MG63 (cell line): ENCODE measurements around the gene NOTUM. TPM values are rescaled to one million over a fixed set of nuclear protein-coding genes. Genes with fewer than 3 reads are reported as not detected.

ENCODE experiments used
- DNase-seq: peaks from one replicate; pipeline ENCODE4 v3.0.0-alpha.2; 2020
- H3K27me3 ChIP-seq: fragments of 250-450 bp; sonication (Bioruptor Pico); 2 replicates; pipeline ENCODE4 v1.5.1; 2020; ENCODE audit warnings: mild to moderate bottlenecking, moderate library complexity
- H3K36me3 ChIP-seq: fragments of 250-450 bp; sonication (Bioruptor Pico); 2 replicates; pipeline ENCODE4 v1.5.1; 2020; ENCODE audit warnings: mild to moderate bottlenecking, moderate library complexity
- H3K4me3 ChIP-seq: fragments of 250-450 bp; sonication (Bioruptor Pico); 2 replicates; pipeline ENCODE4 v1.5.1; 2020; ENCODE audit warnings: mild to moderate bottlenecking, moderate library complexity
- H3K9me3 ChIP-seq: fragments of 250-450 bp; sonication (Bioruptor Pico); 2 replicates; pipeline ENCODE4 v1.5.1; 2020; ENCODE audit warnings: mild to moderate bottlenecking, moderate library complexity
- total RNA-seq: library from RNA; depleted of rRNA; stranded (reverse); fragments of >200 nt; shearing (Covaris generic); gene quantifications from 2 replicates; pipeline ENCODE4 v1.2.3, GENCODE V29; 2014; ENCODE audit warnings: low replicate concordance

NOTUM gene
- total RNA-seq, 1 experiment from 2014 or later = 0.66 TPM

DNA sequence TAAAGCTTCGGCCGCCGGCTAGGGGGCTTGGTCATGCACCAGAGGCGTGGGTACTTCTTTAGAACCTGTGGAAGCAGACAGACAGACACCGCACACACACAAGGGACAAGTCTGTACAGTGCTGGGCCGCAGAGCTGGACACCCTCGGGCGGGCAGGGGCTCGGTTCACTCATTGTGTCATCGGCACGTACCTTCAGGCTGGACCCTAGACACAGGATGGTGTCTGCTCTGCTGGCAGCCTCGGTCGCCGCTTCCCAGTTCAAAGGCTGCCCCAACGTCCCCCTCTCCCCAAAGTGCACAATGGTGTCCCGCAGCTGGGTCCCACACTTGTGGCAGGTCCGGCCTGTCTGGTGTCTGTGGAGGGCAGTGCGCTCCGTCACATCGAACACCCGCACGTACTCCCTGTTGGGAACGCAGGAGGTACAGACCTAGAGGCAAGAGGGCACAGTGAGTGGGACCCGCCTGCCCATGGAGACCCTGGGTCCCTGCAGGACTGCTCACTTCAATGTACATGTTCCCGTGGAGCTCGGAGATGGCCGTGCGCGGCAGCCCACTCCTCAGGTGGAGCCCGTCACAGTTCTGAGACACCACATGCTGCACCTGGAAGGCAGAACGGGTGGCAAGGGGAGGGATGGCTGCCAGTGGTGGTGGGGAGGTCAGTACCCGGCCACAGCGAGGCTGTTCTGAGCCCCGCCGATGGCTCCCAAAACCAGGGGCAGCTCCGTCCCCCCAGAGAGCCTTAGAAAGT, 46.7 kb downstream of the NOTUM start:
- Histone ChIP-seq H3K4me3 (no peak overlapping the region), H3K27me3 (no peaks in the 10 kb centered on the region)
- no peak for DNase-seq

DNA sequence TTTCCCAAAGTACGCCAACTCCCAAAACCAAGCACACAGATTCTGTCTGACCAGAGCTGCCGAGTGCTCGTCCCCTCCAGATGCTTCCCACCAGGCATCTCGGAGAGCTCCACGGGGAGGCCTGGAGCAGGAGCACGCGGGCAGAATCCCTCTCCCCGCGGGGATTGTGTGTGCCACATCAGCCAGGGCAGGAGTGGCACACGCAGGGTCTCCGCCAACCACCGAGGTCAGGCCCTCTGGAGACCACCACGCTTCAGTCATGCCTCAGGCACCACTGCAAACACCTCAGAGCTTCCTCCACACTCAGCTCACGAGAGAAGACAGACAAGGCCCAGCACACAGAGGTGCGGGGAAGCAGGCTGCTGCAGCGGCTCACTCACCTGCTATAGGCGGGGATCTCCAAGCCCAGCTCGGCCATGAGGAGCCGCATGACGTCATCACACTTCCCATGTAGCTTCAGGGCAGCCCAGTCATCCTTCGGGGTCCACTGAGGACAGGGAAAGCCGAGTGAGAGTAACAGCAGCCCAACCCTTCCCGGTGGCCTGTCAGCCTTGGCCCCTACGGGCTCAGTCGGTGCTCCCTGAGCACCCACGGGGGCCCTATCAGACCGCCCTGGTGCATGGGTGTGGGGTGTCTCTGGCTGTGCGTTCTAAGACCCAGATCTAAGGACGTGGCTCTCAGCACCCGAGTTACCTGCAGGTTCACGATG, 47.4 kb downstream of the NOTUM start:
- Histone ChIP-seq H3K9me3 (no peaks in the 10 kb centered on the region; the same call in 1 of the 2 replicates), H3K36me3 (peaks cover 48% of the 10 kb centered on the region), H3K4me3 (no peak overlapping the region), H3K27me3 (no peaks in the 10 kb centered on the region)
- DNase-seq = no peak

More for the DNA sequence above, 46.7 kb downstream of the NOTUM start:
- Histone ChIP-seq H3K9me3 (no peaks in the 10 kb centered on the region; the same call in 1 of the 2 replicates), H3K36me3 (peaks cover 51% of the 10 kb centered on the region)

DNA sequence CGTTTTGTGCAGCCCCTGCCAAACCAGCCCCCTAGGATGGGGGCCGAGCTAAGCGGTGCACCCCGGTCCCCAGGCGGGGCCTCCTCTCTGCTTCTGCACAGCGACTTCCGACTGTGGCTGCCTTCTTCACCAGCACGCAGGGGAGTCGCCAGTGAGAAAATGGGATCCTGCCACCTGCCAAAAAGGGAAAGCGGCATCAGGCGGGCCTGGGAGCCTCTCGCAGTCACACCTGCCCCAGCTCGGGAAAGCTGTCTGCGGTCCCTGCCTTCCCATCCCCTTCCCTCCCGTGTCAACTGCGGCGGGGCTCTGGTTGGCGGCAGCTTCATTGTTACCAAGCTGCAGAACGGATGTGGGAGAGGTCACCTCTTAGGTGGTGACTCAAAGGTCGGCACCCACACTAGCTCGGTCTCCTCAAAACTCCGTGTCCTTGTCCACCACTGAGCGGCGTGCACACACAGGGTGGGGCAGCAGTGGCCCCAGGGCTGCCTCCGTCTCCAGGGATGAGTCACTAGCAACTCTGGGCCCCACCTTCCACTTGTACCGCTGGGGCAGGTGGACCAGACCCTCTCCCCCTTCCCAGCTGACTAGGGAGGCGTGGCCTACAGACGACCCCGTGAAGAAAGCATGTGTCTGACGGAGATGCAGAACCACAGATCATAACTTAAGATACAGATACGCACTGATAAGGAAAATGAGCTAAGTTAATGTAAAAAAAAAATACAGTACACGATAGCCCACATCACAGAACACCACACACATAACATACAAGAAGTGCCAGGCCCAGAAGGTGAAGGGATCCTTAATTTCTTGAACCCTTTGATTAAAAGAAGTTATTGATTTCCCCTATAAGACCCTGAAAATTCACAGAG, 48.3 kb downstream of the NOTUM start:
- H3K36me3 ChIP-seq = peaks cover 44% of the 10 kb centered on the region
- H3K27me3 ChIP-seq = no peaks in the 10 kb centered on the region
- no peak overlapping the region for H3K4me3 ChIP-seq
- no peak for DNase-seq
- H3K9me3 ChIP-seq = no peaks in the 10 kb centered on the region; the same call in 1 of the 2 replicates

DNA sequence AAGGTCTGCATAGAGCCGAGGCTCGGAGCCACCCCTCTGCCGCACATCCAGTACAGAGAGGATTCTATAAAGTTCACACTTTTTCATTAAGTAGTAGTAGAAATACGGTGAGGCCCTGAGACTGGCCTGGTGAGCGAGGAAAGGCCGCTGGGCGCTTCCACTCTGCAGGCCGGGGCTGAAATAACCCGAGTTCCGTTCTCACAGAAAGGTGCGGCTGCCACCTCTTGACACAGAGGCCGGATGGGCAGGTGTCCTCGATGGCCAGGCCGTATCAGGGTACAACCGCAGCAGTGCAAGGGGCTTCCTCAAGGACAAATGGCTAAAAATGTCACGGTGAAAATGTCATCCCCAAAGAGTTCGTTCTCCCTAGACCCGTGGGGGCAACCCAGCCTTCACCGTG, 49.0 kb downstream of the NOTUM start:
- Histone ChIP-seq H3K9me3 (no peaks in the 10 kb centered on the region; the same call in 1 of the 2 replicates), H3K4me3 (no peak overlapping the region; the same call in 1 of the 2 replicates), H3K36me3 (peaks cover 44% of the 10 kb centered on the region), H3K27me3 (no peaks in the 10 kb centered on the region)
- DNase-seq = no peak

DNA sequence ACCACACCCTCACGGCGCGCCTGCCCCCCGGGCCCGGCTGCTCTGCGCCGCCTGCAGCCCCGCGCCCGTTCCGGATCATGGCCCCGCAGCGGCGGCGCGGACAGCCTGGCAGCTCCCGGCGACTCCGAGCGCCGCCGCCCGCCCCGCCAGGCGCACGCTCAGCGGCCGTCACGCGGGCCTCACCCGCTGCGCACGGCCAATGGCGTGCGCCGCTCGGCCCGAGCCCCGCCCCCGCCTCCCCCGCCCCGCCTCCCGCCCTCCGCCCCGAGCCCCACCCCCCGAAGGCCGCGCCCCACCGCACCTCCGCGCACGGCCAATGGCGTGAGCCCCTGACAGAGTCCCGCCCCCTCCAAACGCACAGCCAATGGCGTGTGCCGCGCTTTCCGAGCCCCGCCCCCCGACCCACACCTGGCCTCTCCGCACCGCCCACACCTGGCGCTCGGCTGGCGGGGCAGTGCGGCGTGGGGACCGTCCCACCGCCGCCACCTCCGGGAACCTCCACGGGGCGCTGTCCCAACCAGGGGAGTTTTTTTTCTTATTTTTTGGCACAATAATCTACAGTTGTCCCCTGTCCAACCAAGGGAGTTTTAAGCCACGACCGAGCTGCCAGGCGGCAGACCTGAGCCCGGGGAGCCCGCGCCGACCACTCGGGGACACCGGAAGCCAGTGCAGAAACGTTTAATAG, 49.6 kb downstream of the NOTUM start, which contains the start of gene PCYT2:
TSS of gene PCYT2 (minus strand) at position 123 of the 685 bp plus-strand sequence. CDS start at position 79, 44 bp downstream.
- H3K27me3 ChIP-seq = no peaks in the 10 kb centered on the region
- peaks cover 40% of the 10 kb centered on the region for H3K36me3 ChIP-seq
- H3K9me3 ChIP-seq = no peaks in the 10 kb centered on the region; the same call in 1 of the 2 replicates
- H3K4me3 ChIP-seq = peak within 1 kb of the TSS; percentile 64
- peak; percentile 86 for DNase-seq

DNA sequence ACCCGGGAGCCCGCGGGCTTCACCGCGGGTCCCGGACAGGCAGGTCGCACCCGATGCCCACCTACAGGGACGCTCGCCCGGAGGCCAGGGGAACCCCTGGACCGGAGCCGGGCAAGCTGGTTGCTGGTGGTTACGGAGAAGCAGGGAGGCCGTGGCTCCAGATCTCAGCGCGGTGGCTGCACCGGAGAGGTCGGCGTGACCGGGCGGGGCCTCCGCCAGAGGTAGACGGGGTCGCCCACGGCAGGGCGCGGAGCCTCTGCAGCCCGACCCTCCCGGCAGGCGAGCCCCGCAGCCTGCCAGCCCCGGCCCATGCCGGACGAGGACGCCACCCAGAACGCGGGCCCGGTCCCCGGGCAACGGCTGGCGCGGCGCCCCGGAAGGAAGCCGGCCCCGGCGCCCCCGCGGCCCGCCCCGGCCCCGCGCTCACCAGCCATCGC, 50.1 kb downstream of the NOTUM start:
- DNase-seq = no peak
- no peaks in the 10 kb centered on the region; the same call in 1 of the 2 replicates for H3K9me3 ChIP-seq
- H3K27me3 ChIP-seq = no peaks in the 10 kb centered on the region
- peak overlapping the region; percentile 64 for H3K4me3 ChIP-seq
- peaks cover 36% of the 10 kb centered on the region for H3K36me3 ChIP-seq

DNA sequence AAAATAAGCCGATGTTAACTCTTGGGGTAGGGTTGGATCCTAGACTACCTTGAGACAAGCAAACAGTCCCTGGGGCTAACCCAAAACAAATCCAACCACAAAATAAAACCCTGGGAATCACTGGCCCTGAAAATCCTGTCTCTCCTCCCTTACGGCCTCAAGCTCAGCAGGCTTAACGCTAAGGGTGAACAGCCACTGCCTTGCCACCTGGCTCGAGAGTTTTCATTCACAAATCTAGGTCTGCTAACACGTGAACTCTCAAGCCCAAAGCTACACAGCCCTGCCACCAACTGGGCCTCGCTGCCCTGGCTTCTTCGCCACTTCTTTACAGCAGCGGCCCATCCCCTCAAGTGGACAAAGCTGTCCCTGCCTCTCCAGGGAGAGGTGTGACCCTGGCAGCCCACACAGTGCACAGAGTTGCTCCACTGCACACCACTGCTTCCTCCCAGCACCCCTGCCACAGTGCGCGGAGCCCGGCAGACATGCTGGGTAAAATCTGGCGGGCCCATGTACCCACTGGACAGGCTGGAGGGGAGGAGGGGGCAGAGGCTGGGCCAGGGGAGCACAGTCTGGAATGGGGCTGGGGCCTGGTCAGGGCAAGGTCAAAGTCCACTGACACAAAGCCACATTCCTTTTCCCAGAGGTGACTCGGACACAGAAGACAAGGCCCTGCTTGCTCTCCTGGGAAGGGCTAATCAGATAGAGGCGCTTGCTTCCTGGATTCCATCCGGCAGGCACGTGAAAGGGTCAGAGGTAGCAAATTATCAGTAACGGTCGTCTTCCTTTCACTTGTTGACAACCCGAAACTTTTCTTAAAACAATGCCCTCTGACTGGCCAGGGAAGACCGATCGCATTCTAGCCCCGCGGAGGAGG, 50.8 kb downstream of the NOTUM start:
- H3K36me3 ChIP-seq = peaks cover 29% of the 10 kb centered on the region
- H3K9me3 ChIP-seq = no peaks in the 10 kb centered on the region; the same call in 1 of the 2 replicates
- H3K27me3 ChIP-seq = no peaks in the 10 kb centered on the region
- DNase-seq = no peak
- peak overlapping the region; percentile 64 for H3K4me3 ChIP-seq

DNA sequence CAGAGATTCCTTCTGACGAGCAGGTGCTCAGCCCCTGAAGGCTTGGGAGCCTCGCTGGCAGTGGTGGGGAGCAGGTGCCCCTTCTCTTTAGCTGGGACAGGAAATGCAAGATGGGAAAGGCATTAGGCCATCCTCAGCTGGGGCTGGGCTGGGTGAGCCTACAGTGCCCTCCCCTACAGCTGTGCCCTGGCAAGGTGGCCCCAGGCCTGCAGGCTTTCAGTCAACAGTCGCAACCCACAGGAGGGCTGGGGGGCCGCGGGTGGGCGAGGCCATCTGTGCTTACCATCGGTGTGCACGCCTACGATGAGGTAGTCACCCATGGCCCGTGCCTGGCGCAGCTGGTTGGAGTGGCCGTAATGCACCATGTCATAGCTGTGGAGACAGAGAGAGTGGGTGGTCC, 51.8 kb downstream of the NOTUM start:
- Histone ChIP-seq H3K4me3 (no peak overlapping the region), H3K27me3 (no peaks in the 10 kb centered on the region), H3K36me3 (peaks cover 21% of the 10 kb centered on the region), H3K9me3 (no peaks in the 10 kb centered on the region; the same call in 1 of the 2 replicates)
- no peak for DNase-seq

DNA sequence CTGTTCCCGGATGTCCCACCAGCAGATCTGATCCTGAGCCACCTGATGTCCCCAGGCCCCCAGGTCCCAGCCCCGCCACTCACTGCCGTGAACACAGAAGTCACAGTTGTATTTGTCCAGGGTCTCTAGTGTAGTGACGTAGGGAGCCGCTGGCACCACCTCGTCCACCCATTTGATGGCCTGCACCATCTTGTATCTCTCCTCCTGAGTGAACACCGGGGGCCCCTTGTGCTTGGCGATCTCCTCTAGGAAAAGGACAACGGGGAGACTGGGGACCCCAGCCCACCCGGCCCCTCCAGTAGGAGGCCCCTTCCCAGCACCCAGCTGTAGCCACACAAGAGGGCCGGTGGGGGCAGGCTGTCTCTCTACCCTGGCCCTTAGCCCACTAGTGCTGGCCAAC, 52.2 kb downstream of the NOTUM start:
- no peaks in the 10 kb centered on the region; the same call in 1 of the 2 replicates for H3K9me3 ChIP-seq
- H3K36me3 ChIP-seq = peaks cover 17% of the 10 kb centered on the region
- no peaks in the 10 kb centered on the region for H3K27me3 ChIP-seq
- no peak for DNase-seq
- H3K4me3 ChIP-seq = no peak overlapping the region

DNA sequence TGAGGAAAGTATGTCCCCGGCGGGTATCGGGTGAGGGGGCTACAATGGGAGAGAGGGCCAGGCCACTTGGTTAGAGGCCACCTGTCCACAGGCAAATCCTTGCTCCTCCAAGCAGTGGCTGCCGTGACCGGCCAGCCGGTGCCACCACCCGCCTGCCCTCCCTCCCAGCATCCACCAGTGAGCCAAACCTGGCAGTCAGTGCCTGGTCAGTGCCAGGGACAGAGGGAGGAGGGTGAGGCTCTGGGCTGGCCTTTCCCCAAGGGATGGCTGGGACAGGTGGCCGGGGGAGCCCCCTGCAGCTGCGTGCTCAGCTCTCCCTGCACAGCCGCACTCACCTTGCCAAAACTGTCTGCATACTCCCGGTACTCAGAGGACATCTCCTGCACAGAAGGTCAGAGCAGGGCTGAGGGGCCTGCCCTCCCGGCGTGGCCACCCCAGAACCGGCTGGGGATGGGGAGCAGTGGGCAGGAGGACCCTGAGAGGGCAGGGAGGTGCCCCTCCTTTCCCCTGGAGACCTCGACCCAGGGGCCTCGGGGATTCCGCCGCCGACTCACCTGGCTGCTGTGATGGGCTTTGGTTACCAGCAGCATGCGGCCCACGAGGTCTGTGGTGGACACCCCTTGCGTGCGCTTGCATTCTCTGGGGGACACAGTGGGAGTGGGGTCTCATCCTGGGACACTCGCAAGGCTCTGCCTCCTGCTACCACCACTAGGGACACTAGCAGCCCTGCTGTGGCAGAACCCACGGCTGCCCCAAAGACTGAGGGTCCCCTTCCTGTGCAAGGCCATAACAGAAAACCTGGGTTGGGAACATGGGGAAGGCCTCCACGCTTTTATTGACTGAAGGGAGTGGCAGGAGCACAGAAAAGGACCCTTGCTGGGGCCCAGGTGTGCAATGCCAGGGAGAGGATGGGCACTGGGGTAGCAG, 53.5 kb downstream of the NOTUM start:
- DNase-seq = no peak
- no peaks in the 10 kb centered on the region; the same call in 1 of the 2 replicates for H3K9me3 ChIP-seq
- H3K36me3 ChIP-seq = peaks cover 9% of the 10 kb centered on the region
- H3K4me3 ChIP-seq = no peak overlapping the region
- H3K27me3 ChIP-seq = no peaks in the 10 kb centered on the region

DNA sequence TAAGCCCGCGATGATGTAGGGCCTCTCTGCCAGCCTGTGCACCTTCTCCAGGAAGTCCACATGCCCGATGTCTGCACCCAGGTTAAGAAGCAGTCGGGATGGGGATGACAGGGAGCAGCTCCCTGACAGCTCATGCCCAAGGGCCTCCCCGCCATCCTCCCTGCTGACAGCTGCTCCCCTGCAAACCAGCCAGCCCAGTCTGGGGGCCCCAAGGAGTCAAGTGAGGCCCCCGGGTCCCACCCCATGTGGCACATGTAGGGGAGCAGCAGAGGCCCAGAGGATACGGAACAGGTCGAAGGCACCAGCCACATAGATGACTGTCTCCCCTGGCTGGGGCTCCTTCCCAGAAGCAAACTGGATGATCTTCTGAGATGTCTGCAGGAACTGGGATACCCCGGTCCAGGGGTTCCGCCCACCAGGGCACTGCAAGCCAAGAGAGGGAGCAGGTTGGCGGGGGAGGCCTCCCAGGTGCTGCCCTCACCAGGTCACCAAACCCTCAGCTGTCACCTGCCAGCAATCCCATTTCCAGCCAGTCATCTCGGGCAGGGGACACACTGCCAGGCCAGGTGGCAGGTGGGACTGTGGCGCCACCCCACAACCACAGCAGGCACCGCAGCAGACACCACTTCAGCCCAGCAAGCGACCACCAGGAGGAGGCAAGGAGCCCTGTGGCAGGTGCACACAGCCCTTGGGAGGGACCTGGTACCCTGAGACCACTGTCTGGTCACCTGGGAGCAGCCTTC, 54.3 kb downstream of the NOTUM start:
- no peak for DNase-seq
- no peaks in the 10 kb centered on the region; the same call in 1 of the 2 replicates for H3K9me3 ChIP-seq
- no peaks in the 10 kb centered on the region for H3K27me3 ChIP-seq
- no peak overlapping the region for H3K4me3 ChIP-seq
- H3K36me3 ChIP-seq = peaks cover 1% of the 10 kb centered on the region

DNA sequence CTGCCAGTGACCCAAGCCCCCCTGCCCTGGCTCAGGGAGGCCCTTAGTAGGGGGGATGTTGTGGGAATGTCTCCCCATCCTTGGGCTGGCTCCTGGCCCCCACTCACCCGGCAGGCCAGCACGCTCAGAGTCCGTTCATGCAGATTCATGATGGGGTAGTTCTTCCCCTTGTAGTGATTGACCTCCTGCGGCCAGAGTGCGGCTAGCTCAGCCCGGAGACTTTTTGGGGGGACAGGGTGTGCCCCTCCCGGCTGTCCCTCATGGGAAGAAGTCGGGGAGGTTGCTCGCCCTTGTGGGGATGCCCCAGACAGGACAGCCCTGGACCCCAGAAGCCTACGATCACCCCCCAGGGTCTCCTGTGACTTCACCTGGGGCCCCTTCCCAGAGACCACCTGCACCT, 55.0 kb downstream of the NOTUM start:
- Histone ChIP-seq H3K36me3 (peaks cover 4% of the 10 kb centered on the region), H3K27me3 (no peaks in the 10 kb centered on the region), H3K9me3 (no peaks in the 10 kb centered on the region; the same call in 1 of the 2 replicates), H3K4me3 (no peak overlapping the region)
- DNase-seq = no peak

DNA sequence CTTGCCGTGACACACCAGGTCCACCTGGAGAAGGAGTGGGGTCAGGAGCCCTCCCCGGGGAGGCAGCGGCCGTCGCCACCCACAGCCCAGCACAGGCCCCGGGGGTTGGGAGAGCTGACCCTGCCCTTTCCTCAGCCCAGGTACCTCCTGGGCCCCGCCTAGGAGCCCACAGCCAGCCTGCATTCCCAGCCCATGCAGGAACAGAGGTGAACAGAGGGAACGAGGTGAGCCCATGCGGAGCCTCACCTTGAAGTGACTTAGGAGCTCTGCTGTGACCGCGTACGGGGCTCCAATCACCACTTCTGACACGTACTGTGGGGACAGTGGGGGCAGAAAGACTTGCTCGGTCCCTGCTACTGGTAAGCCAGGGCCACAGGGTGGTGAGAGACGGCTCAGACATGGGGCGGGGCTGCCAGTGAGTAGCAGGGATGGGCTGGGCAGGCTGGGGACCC, 55.5 kb downstream of the NOTUM start:
- no peaks in the 10 kb centered on the region for H3K27me3 ChIP-seq
- no peak overlapping the region for H3K4me3 ChIP-seq
- peaks cover 9% of the 10 kb centered on the region for H3K36me3 ChIP-seq
- no peaks in the 10 kb centered on the region; the same call in 1 of the 2 replicates for H3K9me3 ChIP-seq
- DNase-seq = no peak
